ENCODE data around the gene CABCOCO1. TPM values are rescaled to one million over a fixed set of nuclear protein-coding genes. Genes with fewer than 3 reads are reported as not detected.
"Not testable (repeated sequence)": the region's sequence is repeated elsewhere in the genome, so short reads cannot be mapped to it uniquely, and the experiment has no call there.

The CABCOCO1 gene
- total and polyA plus RNA-seq, 2 donors = 0.61 to 2.0 TPM

DNA sequence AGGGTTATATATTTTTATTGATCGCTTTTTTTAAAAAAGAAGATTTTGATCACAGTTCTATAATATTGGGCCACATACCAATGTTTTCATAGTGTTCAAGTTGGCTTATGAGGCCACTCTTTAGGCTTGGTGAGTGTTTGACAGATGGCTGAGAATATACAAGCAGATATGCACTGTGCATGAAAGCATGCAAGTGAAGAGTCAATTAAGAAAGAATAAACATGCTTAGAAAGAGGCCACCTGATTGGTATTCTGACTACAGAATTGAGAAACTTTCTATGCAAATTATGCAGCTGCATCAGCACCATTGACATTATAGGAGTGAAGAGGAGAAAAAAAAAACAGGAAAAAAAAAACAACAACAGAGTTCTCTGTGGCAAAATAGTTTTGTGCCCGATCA, 39.9 kb downstream of the CABCOCO1 start:
- Histone ChIP-seq H3K36me3 (ENCODE audit: insufficient read depth) (no peaks in the 10 kb centered on the region), H3K4me3 (ENCODE audit: low read depth, low read length) (no peak overlapping the region), H3K27ac (ENCODE audit: low read depth) (no peak overlapping the region), H3K4me1 (ENCODE audit: insufficient read depth) (no peaks in the 10 kb centered on the region)
- 94% methylated on average over 2 of the region's 2 CpGs for WGBS
- no peak for DNase-seq (ENCODE audit: extremely low spot score)

- Histone ChIP-seq H3K4me1 (ENCODE audit: insufficient read depth) (no peaks in the 10 kb centered on the region), H3K36me3 (ENCODE audit: insufficient read depth) (no peaks in the 10 kb centered on the region), H3K27ac (ENCODE audit: low read depth) (no peak overlapping the region), H3K4me3 (ENCODE audit: low read depth, low read length) (no peak overlapping the region)
- DNase-seq (ENCODE audit: extremely low spot score) = no peak
- 86% methylated on average over 1 of the region's 1 CpG for WGBS
These were observed 42.4 kb downstream of the CABCOCO1 start for GRCh38 chr10:61705022-61705613.

- H3K27ac ChIP-seq (ENCODE audit: low read depth) = no peak overlapping the region
- H3K36me3 ChIP-seq (ENCODE audit: insufficient read depth) = no peaks in the 10 kb centered on the region
- DNase-seq (ENCODE audit: extremely low spot score) = no peak
- no peaks in the 10 kb centered on the region for H3K4me1 ChIP-seq (ENCODE audit: insufficient read depth)
- 47% methylated on average over 2 of the region's 2 CpGs for WGBS
- no peak overlapping the region for H3K4me3 ChIP-seq (ENCODE audit: low read depth, low read length)
These were observed 46.1 kb downstream of the CABCOCO1 start for GRCh38 chr10:61708846-61709245.

GRCh38 chr10:61712105-61712504, 49.4 kb downstream of the CABCOCO1 start:
- not testable (repeated sequence) for H3K4me3 ChIP-seq (ENCODE audit: low read depth, low read length); H3K27ac ChIP-seq (ENCODE audit: low read depth); DNase-seq (ENCODE audit: extremely low spot score); H3K4me1 ChIP-seq (ENCODE audit: insufficient read depth); H3K36me3 ChIP-seq (ENCODE audit: insufficient read depth)
- WGBS = 81% methylated on average over 2 of the region's 2 CpGs

GRCh38 chr10:61719475-61719874, 56.7 kb downstream of the CABCOCO1 start:
- not testable (repeated sequence) for H3K27ac ChIP-seq (ENCODE audit: low read depth); H3K4me1 ChIP-seq (ENCODE audit: insufficient read depth); H3K4me3 ChIP-seq (ENCODE audit: low read depth, low read length); H3K36me3 ChIP-seq (ENCODE audit: insufficient read depth); DNase-seq (ENCODE audit: extremely low spot score)
- WGBS = 96% methylated on average over 6 of the region's 6 CpGs

DNA sequence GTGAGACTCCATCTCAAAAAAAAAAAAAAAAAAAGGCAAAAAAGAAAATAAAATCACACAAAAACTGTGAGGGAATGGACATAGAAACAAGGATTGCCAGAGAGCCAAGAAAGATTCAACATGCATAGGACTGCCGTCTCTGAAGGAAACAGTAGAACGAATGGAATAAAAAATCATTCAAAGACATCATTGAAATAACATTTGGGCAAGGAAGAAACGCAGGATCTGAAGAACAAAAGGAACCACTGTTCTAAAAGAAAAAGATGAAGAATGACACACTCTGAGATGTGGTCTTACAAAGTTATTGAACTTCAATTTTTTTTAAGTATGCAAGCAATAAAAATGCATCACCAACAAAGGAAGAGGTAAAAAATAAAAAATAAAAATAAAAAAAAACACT, 57.2 kb downstream of the CABCOCO1 start:
- H3K27ac ChIP-seq (ENCODE audit: low read depth) = no peak overlapping the region
- no peaks in the 10 kb centered on the region for H3K36me3 ChIP-seq (ENCODE audit: insufficient read depth)
- 96% methylated on average over 3 of the region's 3 CpGs for WGBS
- H3K4me1 ChIP-seq (ENCODE audit: insufficient read depth) = no peaks in the 10 kb centered on the region
- no peak for DNase-seq (ENCODE audit: extremely low spot score)
- H3K4me3 ChIP-seq (ENCODE audit: low read depth, low read length) = no peak overlapping the region

DNA sequence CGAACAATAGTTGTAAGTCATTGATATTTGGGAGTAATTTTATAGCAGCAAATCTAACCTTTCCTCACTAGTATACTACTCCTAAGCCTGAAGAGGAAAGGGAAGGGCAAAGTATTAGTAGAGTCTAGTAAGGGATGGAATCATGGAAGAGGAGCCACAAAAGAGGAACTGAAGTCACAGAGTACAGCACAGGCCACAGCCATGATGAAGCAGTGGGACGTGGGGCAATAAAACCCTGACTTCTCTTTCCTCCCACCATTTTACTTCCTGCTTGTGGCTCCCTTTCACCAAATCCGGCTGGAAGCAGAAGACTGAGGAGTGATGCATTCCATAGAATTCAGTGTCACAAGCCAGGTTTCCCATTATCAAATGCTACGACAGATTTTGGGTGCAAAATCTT, 58.7 kb downstream of the CABCOCO1 start:
- H3K4me1 ChIP-seq (ENCODE audit: insufficient read depth) = no peaks in the 10 kb centered on the region
- H3K27ac ChIP-seq (ENCODE audit: low read depth) = no peak overlapping the region
- WGBS = 93% methylated on average over 4 of the region's 4 CpGs
- H3K4me3 ChIP-seq (ENCODE audit: low read depth, low read length) = no peak overlapping the region
- DNase-seq (ENCODE audit: extremely low spot score) = no peak
- H3K36me3 ChIP-seq (ENCODE audit: insufficient read depth) = no peaks in the 10 kb centered on the region

GRCh38 chr10:61725221-61725620, 62.5 kb downstream of the CABCOCO1 start:
- WGBS = 84% methylated on average over 2 of the region's 2 CpGs
- H3K4me3 ChIP-seq (ENCODE audit: low read depth, low read length); H3K4me1 ChIP-seq (ENCODE audit: insufficient read depth); H3K27ac ChIP-seq (ENCODE audit: low read depth); DNase-seq (ENCODE audit: extremely low spot score); H3K36me3 ChIP-seq (ENCODE audit: insufficient read depth): not testable (repeated sequence)

DNA sequence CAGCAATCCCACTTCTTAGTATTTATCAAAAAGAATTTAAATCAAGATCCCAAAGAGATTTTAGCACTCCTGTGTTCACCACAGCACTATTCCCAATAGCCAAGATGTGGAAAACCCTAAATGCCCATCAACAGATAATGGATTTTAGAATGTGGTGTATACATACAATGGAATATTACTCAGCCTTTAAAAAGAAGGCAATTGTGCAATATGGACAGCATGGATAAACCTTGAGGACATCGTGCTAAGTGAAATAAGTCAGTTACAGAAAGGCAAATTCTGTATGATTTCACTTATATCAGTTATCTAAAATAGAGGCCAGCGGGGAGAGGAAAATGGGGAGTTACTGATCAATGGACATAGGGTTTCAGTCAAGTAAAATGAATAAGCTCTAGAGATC, 66.9 kb downstream of the CABCOCO1 start:
- no peak for DNase-seq (ENCODE audit: extremely low spot score)
- Histone ChIP-seq H3K36me3 (ENCODE audit: insufficient read depth) (no peaks in the 10 kb centered on the region), H3K27ac (ENCODE audit: low read depth) (no peak overlapping the region), H3K4me1 (ENCODE audit: insufficient read depth) (no peaks in the 10 kb centered on the region), H3K4me3 (ENCODE audit: low read depth, low read length) (no peak overlapping the region)
- WGBS = 97% methylated on average over 2 of the region's 2 CpGs

- H3K4me1 ChIP-seq (ENCODE audit: insufficient read depth) = no peaks in the 10 kb centered on the region
- H3K4me3 ChIP-seq (ENCODE audit: low read depth, low read length) = no peak overlapping the region
- no peaks in the 10 kb centered on the region for H3K36me3 ChIP-seq (ENCODE audit: insufficient read depth)
- no peak for DNase-seq (ENCODE audit: extremely low spot score)
- no peak overlapping the region for H3K27ac ChIP-seq (ENCODE audit: low read depth)
- WGBS = 82% methylated on average over 2 of the region's 2 CpGs
These were observed 67.9 kb downstream of the CABCOCO1 start for GRCh38 chr10:61730671-61731070.

- no peaks in the 10 kb centered on the region for H3K36me3 ChIP-seq (ENCODE audit: insufficient read depth)
- WGBS = 56% methylated on average over 1 of the region's 1 CpG
- no peak overlapping the region for H3K27ac ChIP-seq (ENCODE audit: low read depth)
- H3K4me1 ChIP-seq (ENCODE audit: insufficient read depth) = no peaks in the 10 kb centered on the region
- no peak for DNase-seq (ENCODE audit: extremely low spot score)
- H3K4me3 ChIP-seq (ENCODE audit: low read depth, low read length) = no peak overlapping the region
These were observed 68.9 kb downstream of the CABCOCO1 start for GRCh38 chr10:61731638-61732037.

GRCh38 chr10:61732629-61733278, 70.0 kb downstream of the CABCOCO1 start:
- Histone ChIP-seq H3K4me1 (ENCODE audit: insufficient read depth) (no peaks in the 10 kb centered on the region), H3K27ac (ENCODE audit: low read depth) (no peak overlapping the region), H3K4me3 (ENCODE audit: low read depth, low read length) (no peak overlapping the region), H3K36me3 (ENCODE audit: insufficient read depth) (no peaks in the 10 kb centered on the region)
- WGBS = 31% methylated on average over 4 of the region's 4 CpGs
- DNase-seq (ENCODE audit: extremely low spot score) = no peak

DNA sequence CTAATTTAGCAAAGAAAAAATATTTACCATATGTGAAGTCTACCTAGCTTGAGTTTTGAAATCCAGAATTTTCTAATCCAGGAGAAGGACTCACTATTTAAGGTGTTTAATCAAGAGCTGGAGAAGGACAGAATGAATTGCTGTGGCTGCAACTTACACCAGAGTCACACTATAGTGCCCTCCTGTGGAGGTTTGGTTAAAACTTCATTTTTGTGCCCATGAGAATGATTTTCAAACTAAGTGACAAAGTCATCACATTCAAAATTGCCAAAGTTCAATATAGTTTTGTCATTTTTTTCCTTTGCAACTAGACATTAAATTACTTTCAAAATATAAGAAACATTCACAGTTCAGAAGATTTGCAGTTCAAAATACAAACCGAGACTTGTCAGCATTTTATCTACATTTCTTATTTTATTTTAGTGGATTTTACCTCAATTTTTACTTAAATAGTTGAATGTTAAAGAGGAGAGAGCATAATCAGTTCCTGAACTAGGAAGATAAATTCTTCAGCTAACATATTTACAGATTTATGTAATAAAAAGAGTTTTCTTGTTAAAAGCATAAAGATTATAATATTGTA, 70.7 kb downstream of the CABCOCO1 start:
- H3K27ac ChIP-seq (ENCODE audit: low read depth) = no peak overlapping the region
- no peaks in the 10 kb centered on the region for H3K36me3 ChIP-seq (ENCODE audit: insufficient read depth)
- H3K4me1 ChIP-seq (ENCODE audit: insufficient read depth) = no peaks in the 10 kb centered on the region
- DNase-seq (ENCODE audit: extremely low spot score) = no peak
- WGBS = 92% methylated on average over 1 of the region's 1 CpG
- no peak overlapping the region for H3K4me3 ChIP-seq (ENCODE audit: low read depth, low read length)

DNA sequence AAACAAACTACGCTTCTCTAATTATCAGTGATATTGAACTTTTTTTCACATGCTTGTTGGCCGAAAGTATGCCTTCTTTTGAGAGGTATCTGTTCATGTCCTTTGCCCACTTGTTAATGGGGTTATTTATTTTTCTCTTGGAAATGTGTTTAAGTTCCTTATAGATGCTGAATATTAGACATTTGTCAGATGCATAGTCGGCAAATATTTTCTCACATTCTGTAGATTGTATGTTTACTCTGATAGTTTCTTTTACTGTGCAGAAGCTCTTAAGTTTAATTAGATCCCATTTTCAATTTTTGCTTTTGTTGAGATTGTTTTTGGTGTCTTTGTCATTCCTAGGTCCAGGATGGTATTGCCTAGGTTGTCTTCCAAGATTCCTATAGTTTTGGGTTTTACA, 73.2 kb downstream of the CABCOCO1 start:
- 98% methylated on average over 3 of the region's 3 CpGs for WGBS
- no peaks in the 10 kb centered on the region for H3K4me1 ChIP-seq (ENCODE audit: insufficient read depth)
- H3K4me3 ChIP-seq (ENCODE audit: low read depth, low read length) = no peak overlapping the region
- no peak for DNase-seq (ENCODE audit: extremely low spot score)
- no peak overlapping the region for H3K27ac ChIP-seq (ENCODE audit: low read depth)
- H3K36me3 ChIP-seq (ENCODE audit: insufficient read depth) = no peaks in the 10 kb centered on the region

All from urinary bladder (tissue), 4 donors.